Adrenal gland (tissue), 5 donors: ENCODE data around the gene RPS27.

ENCODE experiments used
- CTCF ChIP-seq, 6 experiments: fragments of 450-650 bp in 4 of 6; fragments of 200-600 bp in 2 of 6; sonication (generic) in 1 of 6; IDR thresholded peaks; 1 replicate in 5 of 6; 2 replicates in 1 of 6; pipeline versions ENCODE4 v1.5.1 to v1.8.0; 2016 to 2021; ENCODE audit warnings: antibody characterized with exemption in 6 of 6, mild to moderate bottlenecking in 2 of 6, moderate library complexity in 1 of 6
- POLR2A ChIP-seq, 2 donors: fragments of 450-650 bp; IDR thresholded peaks; one replicate each; pipeline ENCODE4 v1.6.1; 2017; ENCODE audit warnings: antibody characterized with exemption in 2 of 2, mild to moderate bottlenecking in 2 of 2, moderate library complexity in 1 of 2
- donor health status: DM: no; HTN: no; CAD: no.

- TF ChIP-seq CTCF (IDR thresholded peaks at IDR 0.05) = no peak
- peak; percentile 45 to 79 for TF ChIP-seq POLR2A (IDR thresholded peaks at IDR 0.05)
Observed at GRCh38 chr1:153958111-153958960, 32.2 kb upstream of the RPS27 start, which contains the start of gene CRTC2.
